Skin of body (tissue), 2 donors: ENCODE results near the gene LIFR. TPM values are rescaled to one million over a fixed set of nuclear protein-coding genes. Genes with fewer than 3 reads are reported as not detected.

Experiments used
- DNase-seq: peaks from one replicate; lab custom pipeline; 2025; lab: John Stamatoyannopoulos, UW
- total RNA-seq: library from RNA; depleted of rRNA; stranded (reverse); fragments of >200 nt; gene quantifications from one replicate; pipeline ENCODE4 v1.2.3, GENCODE V29; 2014

Gene LIFR
- total RNA-seq, 1 donor from 2014 or later, result 70.8 TPM

DNA sequence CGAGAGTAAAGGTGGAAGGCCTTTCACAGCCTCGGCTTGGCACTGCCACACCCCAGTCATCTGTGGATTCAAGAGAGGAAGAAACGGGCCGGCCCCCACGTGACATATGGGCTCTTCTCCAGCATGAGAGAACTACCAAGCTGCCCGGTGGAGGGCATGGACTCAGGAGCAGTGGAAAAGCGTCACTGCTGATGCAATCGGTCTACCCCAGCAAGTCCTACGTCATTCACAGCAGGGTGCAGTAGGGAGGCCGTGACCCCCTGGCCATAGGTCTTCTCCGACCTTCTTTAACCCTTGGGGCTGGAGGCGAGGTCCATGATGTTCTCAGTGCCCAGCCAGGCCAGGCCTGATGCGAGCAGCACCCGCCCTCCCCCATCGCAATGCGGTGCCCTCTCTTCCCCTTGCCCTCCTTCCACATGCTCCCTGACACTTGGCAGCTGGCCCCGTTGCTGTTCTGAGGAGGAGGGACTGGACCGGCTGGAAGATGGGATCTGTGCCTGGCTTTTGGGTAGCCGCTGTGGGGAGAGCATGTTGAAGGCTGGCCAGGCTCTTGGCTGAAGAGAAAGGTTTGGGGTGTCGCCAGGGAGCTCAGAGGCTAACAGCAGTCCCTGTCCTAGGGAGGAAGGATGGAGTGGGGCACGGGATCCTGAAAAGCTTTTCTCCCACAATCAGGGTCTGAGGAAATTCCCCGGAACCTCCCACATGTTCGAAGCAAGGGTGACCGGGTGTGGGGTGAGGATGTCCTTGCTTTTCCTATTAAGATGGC is 89.8 kb downstream of the LIFR start:
- DNase-seq, result peak; percentile 8

DNA sequence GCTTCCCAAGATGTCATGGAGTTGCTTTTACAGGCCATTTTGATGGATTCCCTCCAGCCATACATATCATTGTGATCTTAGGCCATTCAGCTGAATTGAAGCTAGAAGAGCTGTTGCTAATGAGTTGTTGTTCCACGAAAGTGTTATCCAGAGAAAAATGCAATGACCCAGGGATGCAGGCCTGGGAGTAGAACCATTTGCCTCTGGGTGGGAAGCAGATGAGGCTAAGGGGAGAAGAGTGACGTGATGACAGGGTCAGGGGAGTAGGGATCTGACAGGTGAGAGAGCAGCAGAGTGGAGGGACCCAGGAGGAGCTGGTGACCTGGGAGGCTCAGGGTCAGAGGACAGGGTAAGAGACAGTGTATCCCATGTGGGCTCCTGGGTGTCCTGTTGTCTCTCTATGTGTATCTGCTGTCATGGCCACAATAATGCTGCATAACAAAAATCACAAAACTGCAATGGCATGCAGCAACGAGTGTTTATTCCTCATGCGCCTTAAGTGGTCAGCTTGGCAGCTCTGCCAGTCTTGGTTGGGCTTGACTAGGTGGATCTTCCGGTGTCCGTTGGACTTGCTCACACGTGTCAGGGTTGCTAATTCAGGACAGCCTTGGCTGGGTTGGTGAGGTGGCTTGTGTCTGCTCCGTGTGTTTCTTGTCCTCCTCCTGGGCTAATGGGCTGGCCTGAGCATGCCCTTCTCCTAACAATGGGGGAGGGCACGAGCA is 90.6 kb downstream of the LIFR start:
- no peak for DNase-seq

DNA sequence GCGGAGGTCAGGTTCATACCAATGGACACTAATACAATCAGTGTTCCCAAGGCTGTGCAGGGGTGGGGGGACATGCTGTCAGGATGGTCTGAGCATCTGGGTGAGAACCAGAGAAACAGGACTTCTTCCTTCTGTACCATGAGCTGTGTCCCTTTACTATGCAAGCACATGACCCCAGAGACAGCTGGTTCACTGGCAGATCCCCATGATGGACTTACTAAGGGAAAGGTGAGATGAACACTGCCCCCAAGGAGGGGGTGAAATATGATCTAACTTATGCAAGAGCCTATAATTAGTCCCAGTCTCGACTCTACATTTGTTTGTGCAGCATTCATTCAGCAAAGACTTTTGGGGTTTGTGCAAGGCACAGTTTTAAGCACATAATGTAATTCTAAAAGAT is 91.4 kb downstream of the LIFR start:
- DNase-seq, result no peak

DNA sequence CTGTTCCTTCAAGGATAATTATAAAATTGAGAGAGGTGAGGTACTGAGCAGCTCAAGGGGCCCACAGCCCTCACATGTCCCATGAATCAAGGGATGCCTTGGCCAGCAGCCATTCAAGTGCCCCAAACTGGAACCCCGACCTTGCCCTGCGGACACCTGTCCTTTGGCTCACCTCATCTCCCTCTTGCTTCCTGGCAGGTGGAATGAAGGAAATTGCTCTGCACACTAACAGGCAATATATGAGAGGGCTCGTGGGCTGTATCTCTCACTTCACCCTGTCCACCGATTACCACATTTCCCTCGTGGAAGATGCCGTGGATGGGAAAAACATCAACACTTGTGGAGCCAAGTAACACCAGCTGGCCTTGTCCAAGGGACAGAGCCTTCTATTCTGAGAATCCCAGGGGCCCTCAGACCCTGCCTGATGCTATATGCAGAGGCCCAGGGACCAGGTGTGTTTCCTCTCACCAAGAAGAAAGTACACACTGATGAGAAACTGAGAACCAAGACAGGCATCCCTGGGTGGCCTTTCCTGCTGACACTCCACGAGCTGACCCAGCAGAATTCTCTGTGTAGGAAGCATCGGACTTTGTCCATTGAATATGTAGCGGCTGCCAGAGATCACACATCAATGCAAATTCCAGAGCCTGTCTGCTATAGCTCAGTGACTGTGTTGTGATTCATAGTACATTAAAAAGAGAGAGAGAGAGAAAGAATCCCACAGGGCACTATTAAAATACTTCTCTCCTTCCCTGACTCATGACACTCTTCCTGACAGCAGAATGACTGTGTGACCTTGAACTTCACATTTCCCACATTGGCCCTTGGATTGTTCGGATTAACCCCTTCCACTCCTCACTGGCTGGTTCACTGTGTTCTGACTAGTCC is 92.6 kb downstream of the LIFR start:
- DNase-seq, result peak; percentile 77

DNA sequence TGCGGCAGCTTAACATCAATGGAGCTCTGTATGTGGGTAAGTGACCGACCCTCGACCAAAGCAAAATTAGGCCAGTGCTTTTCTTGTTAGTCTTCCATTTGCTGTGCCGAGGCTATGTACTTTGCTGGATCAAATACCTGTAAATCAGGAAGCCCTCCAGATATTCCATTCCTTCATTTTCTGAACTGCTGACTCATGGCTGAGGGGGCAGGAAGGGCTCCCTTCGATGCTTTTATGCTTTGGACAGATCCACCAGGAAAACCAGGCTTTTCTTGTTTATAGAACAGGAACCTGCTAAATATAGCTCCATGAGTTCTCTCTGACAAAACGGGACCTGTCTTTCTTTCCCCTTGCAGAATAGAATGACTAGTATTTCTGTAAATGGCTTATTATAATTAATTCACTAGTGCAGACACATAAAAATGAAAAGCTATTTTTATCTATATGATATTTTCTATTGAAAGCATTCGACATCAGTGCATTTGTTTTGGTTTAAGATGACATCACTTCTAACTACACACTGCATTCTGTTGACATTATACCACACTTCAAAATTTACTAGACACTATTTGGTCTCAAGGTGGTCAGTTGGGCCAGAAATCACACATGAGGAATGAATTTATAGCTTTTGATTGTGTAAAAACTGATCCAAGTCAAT is 93.3 kb downstream of the LIFR start:
- no peak for DNase-seq

DNA sequence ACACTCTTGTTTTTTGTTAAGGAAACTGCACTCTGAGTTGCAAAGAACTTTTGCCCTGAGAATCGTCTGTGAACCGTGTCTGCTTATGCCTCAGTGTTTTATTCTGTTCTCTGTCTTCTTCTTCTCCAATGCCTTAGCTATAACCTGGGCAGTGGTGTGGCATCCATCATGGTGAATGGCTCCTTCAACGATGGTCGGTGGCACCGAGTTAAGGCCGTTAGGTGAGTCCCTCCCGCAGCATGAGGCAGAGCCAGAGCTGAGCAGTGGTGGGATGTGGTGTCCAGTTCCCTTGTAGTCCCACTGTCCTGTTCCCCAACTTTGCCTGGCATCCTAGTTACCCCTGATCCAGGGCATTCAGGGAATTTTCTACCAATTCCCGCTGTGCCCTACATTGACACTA is 98.3 kb downstream of the LIFR start:
- no peak for DNase-seq

DNA sequence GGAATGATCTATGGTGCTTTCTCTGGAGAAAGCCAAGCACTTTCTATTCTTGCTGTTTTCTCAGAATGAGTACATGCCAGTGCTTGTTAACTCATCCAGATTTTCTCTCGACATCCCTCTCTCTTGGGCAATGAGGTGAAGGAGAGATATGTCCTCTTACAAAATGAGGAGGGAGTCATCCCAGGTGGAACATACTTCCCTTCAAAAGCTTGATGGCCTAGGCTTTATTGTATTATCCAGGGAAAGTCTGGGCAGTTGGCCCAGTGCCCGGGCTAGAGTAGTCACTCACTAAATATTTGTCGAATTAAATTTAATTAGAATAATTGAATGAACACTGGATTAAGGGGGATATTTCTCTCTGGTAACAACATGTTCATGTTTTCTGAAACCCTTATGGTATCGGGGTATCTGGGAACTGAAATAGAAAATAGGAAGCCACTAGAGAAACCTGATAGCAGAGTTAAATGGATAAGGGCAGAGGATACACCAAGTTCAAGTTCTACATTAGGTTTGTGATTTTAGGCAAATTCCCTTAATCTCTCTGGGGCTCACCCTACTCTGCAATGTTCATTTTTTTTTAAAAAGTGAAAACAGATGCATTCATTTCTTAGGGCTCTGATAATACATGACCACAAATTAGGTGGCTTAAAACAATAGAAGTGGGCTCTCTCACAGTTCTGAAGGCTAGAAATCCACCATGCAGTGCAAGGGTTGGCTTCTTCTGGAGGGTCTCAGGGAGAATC is 99.6 kb downstream of the LIFR start:
- no peak for DNase-seq

DNA sequence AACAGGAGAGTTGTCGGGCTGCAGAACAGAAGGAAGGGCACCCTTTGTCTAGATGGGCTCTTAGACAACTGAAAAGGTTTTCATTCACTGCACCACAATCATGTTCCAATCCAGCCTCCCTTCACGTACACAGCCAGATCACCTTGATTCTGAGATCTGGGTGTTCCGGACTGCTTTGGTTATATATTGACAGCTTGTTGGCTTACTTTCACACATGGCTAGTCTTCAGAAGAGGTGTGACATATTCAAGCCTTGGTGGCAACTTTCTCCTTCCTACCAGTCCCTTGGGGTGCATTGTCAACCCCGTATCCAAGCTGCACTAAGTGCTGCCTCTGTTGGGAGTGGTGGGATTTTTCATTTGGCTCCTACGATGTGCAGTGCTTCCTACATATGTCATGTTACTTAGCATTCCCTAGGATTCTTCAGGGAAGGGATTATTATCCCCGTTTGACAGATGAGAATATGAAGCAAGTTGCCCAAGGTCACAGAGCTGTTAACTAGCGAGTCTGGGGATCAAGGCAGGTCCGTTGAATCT is 100.6 kb downstream of the LIFR start:
- no peak for DNase-seq

DNA sequence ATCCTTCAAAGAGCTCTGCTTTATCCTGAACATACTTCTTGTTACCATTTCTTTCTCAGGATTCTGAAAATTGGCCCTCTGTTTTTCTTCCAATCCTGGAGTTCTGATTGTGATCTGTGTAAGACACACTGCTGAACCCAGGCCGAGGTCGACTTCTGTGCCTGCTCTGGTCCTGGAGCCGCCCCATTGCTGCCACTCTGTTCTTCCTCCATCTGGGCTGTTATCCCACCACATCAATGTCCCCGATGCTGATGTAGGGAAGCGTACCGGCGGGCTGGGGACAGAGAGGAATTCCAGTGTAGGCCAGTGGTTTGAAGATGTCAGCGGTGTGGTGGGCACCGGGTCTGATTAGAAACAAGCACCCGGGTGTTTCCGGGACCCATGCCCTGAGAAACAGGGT is 102.5 kb downstream of the LIFR start:
- DNase-seq, result no peak

DNA sequence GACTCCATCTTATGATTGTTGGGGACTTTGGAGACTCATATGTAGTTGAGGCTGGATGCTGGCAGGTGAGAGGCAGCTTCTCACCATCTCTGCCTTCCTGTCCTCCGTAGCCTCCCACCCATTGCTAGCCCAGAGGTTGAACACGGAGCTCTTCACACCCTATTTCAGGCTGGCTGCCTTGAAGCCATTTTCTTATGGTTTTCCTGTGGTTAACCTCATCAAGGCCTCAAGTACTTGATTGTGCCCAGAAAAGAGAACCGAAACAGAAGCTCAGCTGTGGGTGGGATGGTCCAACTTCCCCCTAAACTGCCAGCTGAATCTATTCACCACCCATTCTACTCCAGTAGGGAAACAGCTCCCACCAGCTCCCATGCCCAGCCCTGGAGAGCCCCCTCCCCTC is 102.9 kb downstream of the LIFR start:
- no peak for DNase-seq

DNA sequence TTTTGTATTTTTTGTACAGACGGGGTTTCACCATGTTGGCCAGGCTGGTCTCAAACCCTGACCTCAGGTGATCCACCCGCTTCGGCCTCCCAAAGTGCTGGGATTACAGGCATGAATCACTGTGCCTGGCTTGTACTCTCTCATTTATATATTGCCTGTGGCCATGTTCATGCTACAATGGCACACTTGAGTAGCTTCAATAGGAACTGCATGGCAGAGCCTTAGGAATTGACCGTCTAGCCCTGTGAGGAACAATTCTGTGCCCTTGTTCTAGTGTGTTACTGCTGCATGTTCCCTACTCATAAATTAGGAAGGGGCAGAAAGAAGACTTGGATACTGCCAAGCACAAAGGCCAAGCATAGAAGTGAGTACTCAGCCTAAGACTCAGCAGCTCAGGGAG is 104.2 kb downstream of the LIFR start:
- DNase-seq, result no peak

DNA sequence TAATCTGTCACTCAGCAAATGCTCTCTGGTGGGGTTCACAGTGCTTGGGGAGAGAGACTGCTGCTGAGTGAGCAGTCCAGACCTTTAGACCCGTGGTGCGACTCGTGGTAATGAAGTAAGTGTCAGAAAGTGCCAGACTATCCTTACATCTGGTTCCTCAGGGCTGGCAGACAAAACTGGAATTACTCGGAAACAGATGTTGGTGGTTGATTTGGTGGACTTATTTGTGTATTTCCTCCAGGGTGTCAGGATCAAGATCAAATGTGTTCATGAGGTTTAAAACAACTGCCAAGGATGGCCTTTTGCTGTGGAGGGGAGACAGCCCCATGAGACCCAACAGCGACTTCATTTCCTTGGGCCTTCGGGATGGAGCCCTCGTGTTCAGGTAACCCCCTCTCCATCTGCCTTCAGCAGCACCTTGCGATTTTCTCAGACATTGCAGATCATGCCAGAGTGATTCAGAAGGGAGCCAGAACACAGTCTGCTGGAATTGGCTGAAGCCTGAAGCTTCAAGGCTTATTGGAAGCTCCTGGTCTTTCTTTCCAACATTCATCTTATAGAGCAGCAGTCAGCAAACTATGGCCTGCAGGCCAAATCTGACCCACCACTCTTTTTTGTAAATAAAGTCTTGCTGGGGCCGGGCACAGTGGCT is 105.2 kb downstream of the LIFR start:
- DNase-seq, result peak; percentile 83

DNA sequence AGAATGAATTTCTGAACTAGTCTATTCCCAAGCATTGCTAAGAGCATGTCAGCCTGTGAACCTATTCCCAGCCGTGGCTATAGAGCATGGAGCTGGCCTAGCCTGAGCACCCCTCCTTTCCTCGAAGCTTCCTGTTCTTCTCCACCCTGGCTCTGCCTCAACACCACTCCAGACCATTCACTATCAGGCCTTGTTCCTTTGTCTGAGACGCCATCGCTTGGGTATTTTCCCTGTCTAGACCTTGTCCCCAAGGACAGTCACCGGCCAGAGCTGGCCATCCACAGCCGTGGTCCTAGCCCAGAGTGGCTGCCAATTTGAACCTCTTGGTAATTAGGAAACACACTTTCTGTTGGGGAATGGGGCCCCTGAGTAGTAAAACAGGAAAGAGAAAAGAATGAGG is 105.8 kb downstream of the LIFR start:
- no peak for DNase-seq

DNA sequence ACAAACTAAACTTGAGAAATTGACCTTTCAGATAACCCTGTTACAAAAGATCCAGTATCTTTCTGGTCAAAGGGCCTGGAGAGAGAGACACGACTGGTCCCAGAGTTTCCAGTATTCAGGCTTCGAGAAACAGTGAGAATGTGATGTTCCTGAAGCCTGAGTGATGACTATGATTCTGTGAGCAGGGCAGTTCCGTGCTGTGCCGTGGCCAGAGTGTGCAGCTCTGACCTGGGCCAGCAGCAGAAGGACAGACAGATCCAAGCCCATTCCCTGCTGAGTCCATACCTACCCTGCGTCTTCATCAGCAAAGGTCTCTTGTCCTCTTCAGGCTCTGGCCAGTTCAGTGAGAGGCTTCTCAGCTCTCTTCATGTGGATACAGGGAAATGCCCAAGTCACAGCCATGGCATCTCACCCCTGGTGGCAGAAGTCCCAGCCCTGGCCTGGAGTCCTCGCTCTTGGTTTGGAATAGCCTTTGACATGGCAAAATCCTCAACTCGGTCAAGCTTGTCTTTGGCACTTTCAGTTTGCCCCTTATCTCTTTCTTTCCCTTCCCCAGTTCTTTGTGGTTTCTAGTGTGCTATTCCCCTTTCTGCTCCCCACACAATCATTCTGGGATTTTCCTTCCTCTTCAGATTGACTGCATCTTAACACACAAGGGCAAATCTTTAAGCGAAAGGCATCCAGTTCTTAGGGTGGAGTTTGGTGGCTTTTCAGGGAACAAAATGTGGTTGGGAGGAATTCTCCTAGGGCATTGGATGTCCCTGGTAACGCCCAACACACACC is 107.7 kb downstream of the LIFR start:
- DNase-seq, result no peak

DNA sequence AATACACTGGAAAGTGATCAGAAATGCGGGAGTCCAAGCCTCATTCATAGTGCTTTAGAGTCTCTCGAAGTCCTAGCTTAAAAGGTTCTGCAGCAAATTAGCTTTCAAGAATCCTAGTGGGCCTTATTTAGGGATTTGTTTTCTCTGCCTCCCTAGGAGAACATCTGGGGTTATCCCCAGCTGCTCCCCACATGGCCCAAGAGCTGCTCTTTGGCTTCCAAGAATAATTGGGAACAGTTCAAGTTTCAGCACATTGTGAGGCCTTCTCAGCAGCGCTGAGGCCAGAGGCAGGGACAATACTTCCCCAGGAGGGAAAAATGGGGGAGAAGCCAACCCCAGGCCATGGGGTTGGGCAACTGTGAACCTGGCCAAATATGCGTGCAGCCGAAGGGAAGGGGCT is 108.7 kb downstream of the LIFR start:
- peak; percentile 96 for DNase-seq

DNA sequence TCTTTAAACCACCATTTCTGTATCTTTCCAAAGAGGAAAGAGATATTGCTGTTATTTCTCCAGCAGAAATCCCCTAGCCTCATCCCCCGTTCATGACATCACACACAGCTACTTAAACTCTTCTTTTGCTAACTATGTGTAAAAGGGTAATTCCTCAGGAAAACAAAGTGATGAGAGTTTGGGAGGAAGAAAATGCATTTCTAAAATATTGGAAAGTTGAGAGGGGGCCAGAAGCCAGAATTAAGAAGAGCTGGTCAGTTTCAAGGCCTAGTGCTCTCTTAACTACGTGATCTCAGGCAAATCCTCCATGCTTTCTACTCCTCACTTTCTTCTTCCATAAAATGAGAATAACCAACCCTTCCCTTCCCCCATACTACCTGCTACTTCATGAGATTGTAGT is 109.4 kb downstream of the LIFR start:
- DNase-seq, result no peak

DNA sequence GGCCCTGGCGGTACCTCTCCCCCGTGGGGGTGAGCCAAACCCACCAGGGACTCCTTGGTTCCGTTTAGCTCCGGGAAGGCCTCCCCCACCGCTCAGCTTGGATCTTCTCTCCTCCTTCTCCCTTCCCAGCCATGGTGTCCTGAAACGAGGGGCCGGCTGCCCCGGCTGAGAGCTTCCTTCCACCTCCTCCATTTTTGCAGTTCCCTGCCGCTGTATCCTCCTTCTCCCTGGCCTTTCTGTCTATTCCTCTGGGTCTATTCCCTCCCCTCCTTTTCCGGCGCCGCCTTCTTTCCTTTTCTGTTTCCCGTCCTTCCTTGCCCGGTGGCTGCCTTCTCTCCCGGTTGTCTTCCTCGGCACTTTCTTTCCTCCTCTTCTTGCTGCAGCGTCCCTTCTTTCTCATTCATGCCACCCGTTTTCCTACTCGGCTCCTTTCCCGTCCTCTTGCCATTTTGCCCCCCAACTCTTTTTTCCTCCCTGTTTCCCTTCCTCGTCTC is 110.4 kb downstream of the LIFR start:
- no peak for DNase-seq

DNA sequence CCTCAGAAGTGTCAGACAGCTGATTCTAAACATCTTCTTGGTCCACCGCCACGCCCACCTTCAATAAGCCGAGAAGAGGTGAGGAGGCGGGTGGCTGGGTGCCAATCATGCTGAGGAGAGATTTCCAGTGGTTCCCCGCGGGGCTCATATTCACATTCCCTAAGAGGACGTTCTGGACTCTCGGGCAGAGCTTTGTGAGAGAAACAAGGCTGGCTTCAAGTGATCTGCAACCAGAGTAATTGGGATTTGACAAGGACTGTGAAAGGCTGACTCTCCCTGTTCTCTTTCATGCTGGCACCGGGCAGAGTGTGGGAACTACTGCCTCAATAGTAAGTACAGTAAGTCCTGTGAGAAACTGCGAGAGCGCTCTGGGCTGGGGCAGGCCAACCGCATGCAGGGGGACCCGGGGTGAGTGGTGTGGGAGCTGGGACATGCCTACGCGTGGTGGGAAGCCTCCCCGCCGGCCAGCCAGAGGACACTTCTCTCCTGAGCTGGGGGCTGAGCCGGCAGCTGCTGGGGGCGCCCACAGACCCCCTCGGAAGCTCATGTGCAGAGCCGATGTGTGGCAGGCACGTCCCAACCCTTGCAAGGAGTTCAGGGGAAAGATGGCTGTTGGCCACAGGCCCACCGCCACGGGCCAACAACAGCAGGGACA is 110.9 kb downstream of the LIFR start:
- no peak for DNase-seq

DNA sequence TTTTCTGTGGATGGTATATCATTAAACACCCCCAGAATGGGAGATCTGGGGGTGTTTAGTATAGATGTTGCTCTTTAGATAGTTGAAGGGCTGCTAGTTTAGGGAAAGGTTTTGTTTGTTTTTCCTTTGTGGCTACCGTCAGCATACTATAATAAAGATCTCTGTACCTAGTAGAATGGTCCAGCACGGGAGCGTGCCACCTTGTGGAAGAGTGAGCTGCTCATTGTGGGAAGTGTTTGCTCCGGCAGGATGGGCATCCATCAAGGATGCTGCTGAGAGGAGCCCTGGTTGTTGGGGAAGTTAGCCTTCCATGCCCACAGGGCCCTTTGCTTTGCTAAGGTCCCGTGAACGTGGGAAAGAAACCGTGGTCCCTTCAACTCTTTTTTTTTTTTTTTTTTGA is 113.1 kb downstream of the LIFR start:
- DNase-seq, result no peak
